ENCODE results near the gene OCRL. TPM values are rescaled to one million over a fixed set of nuclear protein-coding genes. Genes with fewer than 3 reads are reported as not detected.
"Not testable (repeated sequence)": the region's sequence is repeated elsewhere in the genome, so short reads cannot be mapped to it uniquely, and the experiment has no call there.

Gene OCRL
- total RNA-seq, 1 donor from 2014 or later, result 41.8 TPM

DNA sequence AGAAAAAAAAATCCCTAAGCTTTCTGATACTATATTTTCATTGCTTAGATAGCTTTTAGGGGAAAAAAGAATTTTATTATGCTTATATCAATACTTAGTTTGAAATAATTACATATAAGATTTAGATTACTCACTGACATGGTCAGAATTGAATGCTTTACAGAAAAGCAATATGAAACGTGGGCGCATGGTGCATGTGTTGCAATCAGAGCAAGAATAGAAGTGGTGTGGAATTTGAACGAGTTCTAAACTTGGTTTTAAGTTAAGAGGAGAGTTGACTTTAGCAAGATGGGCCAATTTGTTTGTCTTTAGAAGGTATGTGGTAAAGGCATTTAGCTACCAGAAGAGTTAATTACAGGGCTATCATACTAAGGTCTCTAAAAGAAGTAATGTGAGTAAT is 21.4 kb downstream of the OCRL start:
- Mint-ChIP-seq H3K4me1 (ENCODE audit: unreplicated experiment) (peaks cover 4% of the 10 kb centered on the region), H3K9me3 (no peaks in the 10 kb centered on the region), H3K27me3 (no peaks in the 10 kb centered on the region), H3K36me3 (peaks cover 60% of the 10 kb centered on the region), H3K4me3 (no peak overlapping the region), H3K27ac (no peak overlapping the region)
- DNase-seq (ENCODE audit: extremely low spot score, unreplicated experiment), result no peak
- TF ChIP-seq, protein P1, sequence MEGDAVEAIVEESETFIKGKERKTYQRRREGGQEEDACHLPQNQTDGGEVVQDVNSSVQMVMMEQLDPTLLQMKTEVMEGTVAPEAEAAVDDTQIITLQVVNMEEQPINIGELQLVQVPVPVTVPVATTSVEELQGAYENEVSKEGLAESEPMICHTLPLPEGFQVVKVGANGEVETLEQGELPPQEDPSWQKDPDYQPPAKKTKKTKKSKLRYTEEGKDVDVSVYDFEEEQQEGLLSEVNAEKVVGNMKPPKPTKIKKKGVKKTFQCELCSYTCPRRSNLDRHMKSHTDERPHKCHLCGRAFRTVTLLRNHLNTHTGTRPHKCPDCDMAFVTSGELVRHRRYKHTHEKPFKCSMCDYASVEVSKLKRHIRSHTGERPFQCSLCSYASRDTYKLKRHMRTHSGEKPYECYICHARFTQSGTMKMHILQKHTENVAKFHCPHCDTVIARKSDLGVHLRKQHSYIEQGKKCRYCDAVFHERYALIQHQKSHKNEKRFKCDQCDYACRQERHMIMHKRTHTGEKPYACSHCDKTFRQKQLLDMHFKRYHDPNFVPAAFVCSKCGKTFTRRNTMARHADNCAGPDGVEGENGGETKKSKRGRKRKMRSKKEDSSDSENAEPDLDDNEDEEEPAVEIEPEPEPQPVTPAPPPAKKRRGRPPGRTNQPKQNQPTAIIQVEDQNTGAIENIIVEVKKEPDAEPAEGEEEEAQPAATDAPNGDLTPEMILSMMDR (conservative IDR thresholded peaks at IDR 0.05), result no peak

DNA sequence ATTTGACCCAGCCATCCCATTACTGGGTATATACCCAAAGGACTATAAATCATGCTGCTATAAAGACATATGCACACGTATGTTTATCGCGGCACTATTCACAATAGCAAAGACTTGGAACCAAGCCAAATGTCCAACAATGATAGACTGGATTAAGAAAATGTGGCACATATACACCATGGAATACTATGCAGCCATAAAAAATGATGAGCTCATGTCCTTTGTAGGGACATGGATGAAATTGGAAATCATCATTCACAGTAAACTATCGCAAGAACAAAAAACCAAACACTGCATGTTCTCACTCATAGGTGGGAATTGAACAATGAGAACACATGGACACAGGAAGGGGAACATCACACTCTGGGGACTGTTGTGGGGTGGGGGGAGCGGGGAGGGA is 24.3 kb downstream of the OCRL start:
- H3K27ac Mint-ChIP-seq; H3K27me3 Mint-ChIP-seq; DNase-seq (ENCODE audit: extremely low spot score, unreplicated experiment); H3K4me1 Mint-ChIP-seq (ENCODE audit: unreplicated experiment); H3K9me3 Mint-ChIP-seq; H3K4me3 Mint-ChIP-seq: not testable (repeated sequence)
- H3K36me3 Mint-ChIP-seq, result peaks cover 56% of the 10 kb centered on the region

DNA sequence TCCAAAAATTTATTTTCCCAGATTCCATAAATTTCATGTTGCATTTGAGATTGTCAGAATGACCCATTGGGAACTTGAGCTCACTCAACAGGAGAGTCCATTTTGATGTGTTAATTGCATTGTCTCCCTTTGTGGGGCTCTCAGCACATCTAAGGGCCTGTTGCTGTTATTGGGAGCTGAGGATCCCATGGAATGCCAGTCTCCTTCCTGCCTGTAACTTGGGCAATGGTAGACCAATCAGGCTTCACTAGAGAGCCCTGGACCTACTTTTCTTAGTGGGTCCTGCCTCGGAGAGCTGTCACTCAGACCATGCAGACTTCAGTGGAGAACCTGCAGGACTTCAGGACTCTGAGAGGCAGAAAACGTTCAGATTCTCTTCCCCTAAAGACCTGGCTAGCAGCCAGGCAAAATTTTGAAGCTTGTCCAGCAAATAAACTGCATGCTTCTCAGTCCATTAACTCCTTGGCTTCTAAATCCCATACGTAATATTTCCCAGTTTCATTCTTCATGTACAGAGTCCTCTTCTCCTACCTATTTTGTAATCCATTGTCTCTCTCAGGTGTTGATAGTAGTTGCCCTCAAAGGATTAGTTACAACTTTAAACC is 25.1 kb downstream of the OCRL start:
- Mint-ChIP-seq H3K27ac (no peak overlapping the region), H3K9me3 (no peaks in the 10 kb centered on the region), H3K27me3 (no peaks in the 10 kb centered on the region), H3K36me3 (peaks cover 54% of the 10 kb centered on the region), H3K4me1 (ENCODE audit: unreplicated experiment) (no peaks in the 10 kb centered on the region), H3K4me3 (no peak overlapping the region)
- TF ChIP-seq, protein P1 (conservative IDR thresholded peaks at IDR 0.05), result no peak
- no peak for DNase-seq (ENCODE audit: extremely low spot score, unreplicated experiment)

DNA sequence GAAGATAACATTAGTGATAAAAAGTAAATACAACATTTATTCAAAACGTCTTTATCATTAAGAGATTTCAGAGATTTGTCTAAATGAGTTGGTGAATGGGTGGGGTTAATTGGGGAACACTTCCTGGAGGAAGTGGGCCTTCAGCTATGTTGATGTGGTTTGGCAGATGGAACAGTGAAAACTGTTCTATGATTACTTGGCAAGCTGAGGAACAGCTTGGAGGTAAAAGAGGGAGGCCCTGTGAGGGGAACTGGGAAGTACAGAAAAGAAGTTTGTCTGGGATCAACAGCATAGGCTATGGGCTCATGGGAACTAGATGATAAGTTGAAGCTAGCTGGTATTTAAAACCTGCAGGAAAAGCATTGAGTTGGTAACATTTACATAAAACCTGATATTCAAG is 26.0 kb downstream of the OCRL start:
- no peaks in the 10 kb centered on the region for H3K4me1 Mint-ChIP-seq (ENCODE audit: unreplicated experiment)
- TF ChIP-seq, protein P1 (conservative IDR thresholded peaks at IDR 0.05), result no peak
- peaks cover 57% of the 10 kb centered on the region for H3K36me3 Mint-ChIP-seq
- no peaks in the 10 kb centered on the region for H3K27me3 Mint-ChIP-seq
- no peak overlapping the region for H3K27ac Mint-ChIP-seq
- no peaks in the 10 kb centered on the region for H3K9me3 Mint-ChIP-seq
- DNase-seq (ENCODE audit: extremely low spot score, unreplicated experiment), result no peak
- H3K4me3 Mint-ChIP-seq, result no peak overlapping the region

DNA sequence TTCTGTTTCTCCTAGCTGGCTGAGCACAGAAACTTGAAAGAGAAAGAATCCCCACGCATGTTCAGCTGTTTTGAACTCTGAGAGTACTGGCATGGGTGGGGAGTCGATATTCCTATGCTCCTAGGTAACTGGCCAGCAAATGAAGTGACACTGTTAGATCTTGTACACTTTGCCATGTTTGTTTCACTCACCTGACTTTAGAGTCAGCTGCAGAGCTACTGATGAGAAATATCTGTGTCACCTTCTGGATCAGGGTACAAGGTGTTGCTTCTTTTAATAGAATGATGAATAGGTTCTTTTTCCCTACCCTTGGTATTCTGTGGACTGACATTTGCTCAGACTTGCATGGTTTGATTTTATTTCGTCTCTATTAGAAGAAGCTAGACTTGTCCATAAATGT is 28.3 kb downstream of the OCRL start:
- H3K36me3 Mint-ChIP-seq, result peaks cover 45% of the 10 kb centered on the region
- no peak for DNase-seq (ENCODE audit: extremely low spot score, unreplicated experiment)
- no peaks in the 10 kb centered on the region for H3K9me3 Mint-ChIP-seq
- H3K4me3 Mint-ChIP-seq, result no peak overlapping the region
- H3K27me3 Mint-ChIP-seq, result no peaks in the 10 kb centered on the region
- TF ChIP-seq, protein P1 (conservative IDR thresholded peaks at IDR 0.05), result no peak
- H3K27ac Mint-ChIP-seq, result no peak overlapping the region
- H3K4me1 Mint-ChIP-seq (ENCODE audit: unreplicated experiment), result no peaks in the 10 kb centered on the region

DNA sequence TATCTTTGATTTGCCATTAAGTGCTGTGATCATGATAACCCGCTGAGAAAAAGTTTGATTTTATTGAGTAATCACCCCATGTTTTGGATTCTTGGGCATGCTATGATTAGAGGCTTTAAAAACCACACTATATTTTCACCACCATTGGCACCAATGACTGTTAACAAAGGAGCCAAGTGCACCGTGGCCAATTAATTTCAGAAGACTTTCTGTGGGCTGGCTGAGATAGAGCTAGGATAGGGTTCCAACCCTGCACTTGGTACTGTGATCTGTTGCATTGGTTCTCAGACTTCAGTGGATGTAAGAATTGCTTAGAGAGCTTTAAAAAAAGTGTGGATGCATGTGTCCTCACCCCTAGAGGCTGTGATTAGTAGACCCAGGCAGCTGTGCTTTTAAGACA is 32.4 kb downstream of the OCRL start:
- H3K9me3 Mint-ChIP-seq, result no peaks in the 10 kb centered on the region
- H3K36me3 Mint-ChIP-seq, result peaks cover 54% of the 10 kb centered on the region
- no peak for DNase-seq (ENCODE audit: extremely low spot score, unreplicated experiment)
- H3K27me3 Mint-ChIP-seq, result no peaks in the 10 kb centered on the region
- peaks cover under 1% of the 10 kb centered on the region for H3K4me1 Mint-ChIP-seq (ENCODE audit: unreplicated experiment)
- no peak overlapping the region for H3K27ac Mint-ChIP-seq
- TF ChIP-seq, protein P1 (conservative IDR thresholded peaks at IDR 0.05), result no peak
- no peak overlapping the region for H3K4me3 Mint-ChIP-seq

DNA sequence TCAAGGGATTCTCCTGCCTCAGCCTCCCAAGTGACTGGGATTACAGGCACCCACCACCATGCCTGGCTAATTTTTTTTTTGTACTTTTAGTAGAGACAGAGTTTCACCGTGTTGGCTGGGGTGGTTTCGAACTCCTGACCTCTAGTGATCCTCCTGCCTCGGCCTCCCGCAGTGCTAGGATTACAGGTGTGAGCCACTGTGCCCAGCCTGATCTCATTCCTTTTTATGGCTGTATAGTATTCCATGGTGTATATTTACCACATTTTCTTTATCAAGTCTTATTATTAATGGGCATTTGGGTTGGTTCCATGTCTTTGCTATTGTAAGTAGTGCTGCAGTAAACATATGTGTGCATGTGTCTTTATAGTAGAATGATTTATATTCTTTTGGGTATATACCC is 33.6 kb downstream of the OCRL start:
- DNase-seq (ENCODE audit: extremely low spot score, unreplicated experiment); H3K27me3 Mint-ChIP-seq; H3K9me3 Mint-ChIP-seq; H3K27ac Mint-ChIP-seq; H3K4me3 Mint-ChIP-seq; H3K4me1 Mint-ChIP-seq (ENCODE audit: unreplicated experiment): not testable (repeated sequence)
- H3K36me3 Mint-ChIP-seq, result peaks cover 55% of the 10 kb centered on the region

Data from type B pancreatic cell (in vitro differentiated cells).